NCI-H2029 (cell line): ENCODE data around the gene CRTC3.
"Not testable (repeated sequence)": the region's sequence is repeated elsewhere in the genome, so short reads cannot be mapped to it uniquely, and the experiment has no call there.

ENCODE experiments used
- DNase-seq: peaks from one replicate; lab custom pipeline; 2025; lab: John Stamatoyannopoulos, UW

Gene CRTC3

GRCh38 chr15:90648137-90649070, 118.7 kb downstream of the CRTC3 start:
- no peak for DNase-seq

- no peak for DNase-seq
Measured at GRCh38 chr15:90650117-90650955, 120.6 kb downstream of the CRTC3 start.

- DNase-seq: no peak
Measured at GRCh38 chr15:90650956-90651689, 121.4 kb downstream of the CRTC3 start.

GRCh38 chr15:90654233-90655136, 124.8 kb downstream of the CRTC3 start:
- DNase-seq: no peak

GRCh38 chr15:90657520-90658172, 127.9 kb downstream of the CRTC3 start:
- DNase-seq: not testable (repeated sequence)

- DNase-seq: no peak
Measured at GRCh38 chr15:90659481-90659880, 129.8 kb downstream of the CRTC3 start.

- no peak for DNase-seq
Measured at GRCh38 chr15:90660195-90660998, 130.7 kb downstream of the CRTC3 start.

- not testable (repeated sequence) for DNase-seq
Measured at GRCh38 chr15:90660999-90661330, 131.2 kb downstream of the CRTC3 start.

- DNase-seq: not testable (repeated sequence)
Measured at GRCh38 chr15:90664081-90664461, 134.3 kb downstream of the CRTC3 start.

GRCh38 chr15:90664650-90665287, 135.0 kb downstream of the CRTC3 start:
- no peak for DNase-seq

GRCh38 chr15:90665288-90666134, 135.8 kb downstream of the CRTC3 start:
- DNase-seq: no peak

GRCh38 chr15:90666135-90666909, 136.6 kb downstream of the CRTC3 start:
- no peak for DNase-seq

- no peak for DNase-seq
Measured at GRCh38 chr15:90667073-90667754, 137.5 kb downstream of the CRTC3 start.

GRCh38 chr15:90667755-90668345, 138.1 kb downstream of the CRTC3 start:
- not testable (repeated sequence) for DNase-seq

- DNase-seq: not testable (repeated sequence)
Measured at GRCh38 chr15:90670631-90671030, 140.9 kb downstream of the CRTC3 start.

- DNase-seq: no peak
Measured at GRCh38 chr15:90671216-90671615, 141.5 kb downstream of the CRTC3 start.

GRCh38 chr15:90673357-90673756, 143.6 kb downstream of the CRTC3 start:
- not testable (repeated sequence) for DNase-seq
